HepG2 (cell line): Measurements from ENCODE around the gene MINDY1. TPM values are rescaled to one million over a fixed set of nuclear protein-coding genes. Genes with fewer than 3 reads are reported as not detected.

Experiments used
- DR1 ChIP-seq: sonication (generic); formaldehyde crosslinking; IDR thresholded peaks from 2 replicates; pipeline ENCODE4 v1.8.0; 2021; ENCODE audit warnings: mild to moderate bottlenecking, missing genetic modification reagents, inconsistent platforms
- ELF1 ChIP-seq: sonication (generic); formaldehyde crosslinking; IDR thresholded peaks from 2 replicates; pipeline ENCODE4 v1.4.0; 2020; ENCODE audit warnings: missing genetic modification reagents
- HNRNPL ChIP-seq: fragments of 200-400 bp; formaldehyde crosslinking; IDR thresholded peaks from 2 replicates; pipeline ENCODE4 v1.6.1; 2017; ENCODE audit warnings: mild to moderate bottlenecking, low read depth, low read length
- HOXA7 ChIP-seq: sonication (generic); formaldehyde crosslinking; IDR thresholded peaks from 2 replicates; pipeline ENCODE4 v1.8.1; 2022; ENCODE audit warnings: mild to moderate bottlenecking, missing genetic modification reagents, moderate library complexity
- HOXD1 ChIP-seq: sonication (generic); formaldehyde crosslinking; IDR thresholded peaks from 2 replicates; pipeline ENCODE4 v1.5.0; 2020; ENCODE audit warnings: missing genetic modification reagents
- ISL2 ChIP-seq: sonication (generic); formaldehyde crosslinking; IDR thresholded peaks from 2 replicates; pipeline ENCODE4 v1.5.0; 2020; ENCODE audit warnings: missing genetic modification reagents
- JUN ChIP-seq: sonication (generic); formaldehyde crosslinking; IDR thresholded peaks from 2 replicates; pipeline ENCODE4 v1.4.0; 2020; ENCODE audit warnings: mild to moderate bottlenecking, missing genetic modification reagents
- KDM4B ChIP-seq: sonication (generic); formaldehyde crosslinking; IDR thresholded peaks from 2 replicates; pipeline ENCODE4 v1.4.0; 2020; ENCODE audit warnings: missing genetic modification reagents
- MAFF ChIP-seq: IDR thresholded peaks from 2 replicates; pipeline ENCODE4 v1.6.1; 2011; ENCODE audit warnings: low read depth, low read length, improper control_type of control experiment
- NRL ChIP-seq: sonication (generic); formaldehyde crosslinking; IDR thresholded peaks from 2 replicates; pipeline ENCODE4 v1.5.0; 2020; ENCODE audit warnings: missing genetic modification reagents, mild to moderate bottlenecking, moderate library complexity, borderline replicate concordance
- POLR2A ChIP-seq, 2 experiments: IDR thresholded peaks; 2 replicates each; pipeline ENCODE4 v1.6.1; 2011; ENCODE audit warnings: low read depth in 2 of 2, low read length in 2 of 2, mild to moderate bottlenecking in 1 of 2, moderate library complexity in 1 of 2; ENCODE audit not compliant: insufficient read depth in 1 of 2
- PPARG ChIP-seq: conservative IDR thresholded peaks from 2 replicates; pipeline ENCODE4 v1.6.1; 2016; ENCODE audit warnings: missing biosample characterization, missing genetic modification reagents
- RFX1 ChIP-seq: fragments of 450-650 bp; IDR thresholded peaks from 2 replicates; pipeline ENCODE4 v1.6.1; 2017
- SP1 ChIP-seq, 2 experiments: fragments of 450-650 bp in 1 of 2; sonication (generic) in 1 of 2; formaldehyde crosslinking in 1 of 2; IDR thresholded peaks; 2 replicates each; pipeline versions ENCODE4 v1.4.0 to v1.6.1; 2016 to 2020; ENCODE audit warnings: missing genetic modification reagents in 1 of 2
- SRSF9 ChIP-seq: fragments of 200-400 bp; formaldehyde crosslinking; IDR thresholded peaks from 2 replicates; pipeline ENCODE4 v1.6.1; 2018; ENCODE audit warnings: borderline replicate concordance, mild to moderate bottlenecking, low read depth, low read length; ENCODE audit not compliant: insufficient read depth, poor library complexity, severe bottlenecking
- TSC22D2 ChIP-seq: sonication (generic); formaldehyde crosslinking; IDR thresholded peaks from 2 replicates; pipeline ENCODE4 v1.5.1; 2020; ENCODE audit warnings: missing genetic modification reagents, mild to moderate bottlenecking, borderline replicate concordance
- ZFP1 ChIP-seq: IDR thresholded peaks from 2 replicates; pipeline ENCODE4 v1.6.1; 2016
- ZFP62 ChIP-seq: sonication (generic); formaldehyde crosslinking; IDR thresholded peaks from 2 replicates; pipeline ENCODE4 v1.4.0; 2020; ENCODE audit warnings: missing genetic modification reagents
- ZFP90 ChIP-seq: sonication (generic); formaldehyde crosslinking; IDR thresholded peaks from 2 replicates; pipeline ENCODE4 v1.8.0; 2022; ENCODE audit warnings: missing genetic modification reagents, mild to moderate bottlenecking, inconsistent platforms, borderline replicate concordance
- ZKSCAN5 ChIP-seq: sonication (generic); formaldehyde crosslinking; IDR thresholded peaks from 2 replicates; pipeline ENCODE4 v1.5.1; 2020; ENCODE audit warnings: mild to moderate bottlenecking, missing genetic modification reagents
- ZNF232 ChIP-seq: sonication (generic); formaldehyde crosslinking; IDR thresholded peaks from 2 replicates; pipeline ENCODE4 v1.4.0; 2020; ENCODE audit warnings: missing genetic modification reagents, borderline replicate concordance
- ZNF33A ChIP-seq: sonication (generic); formaldehyde crosslinking; IDR thresholded peaks from 2 replicates; pipeline ENCODE4 v1.5.1; 2020; ENCODE audit warnings: missing genetic modification reagents, mild to moderate bottlenecking, moderate library complexity, borderline replicate concordance
- ZNF616 ChIP-seq: sonication (generic); formaldehyde crosslinking; IDR thresholded peaks from 2 replicates; pipeline ENCODE4 v1.5.0; 2020; ENCODE audit warnings: low read depth, mild to moderate bottlenecking, missing genetic modification reagents
- ZNF629 ChIP-seq: sonication (generic); formaldehyde crosslinking; conservative IDR thresholded peaks from 2 replicates; pipeline ENCODE4 v1.5.0; 2020; ENCODE audit warnings: missing genetic modification reagents
- ZNF766 ChIP-seq: sonication (generic); formaldehyde crosslinking; IDR thresholded peaks from 2 replicates; pipeline ENCODE4 v1.5.0; 2020; ENCODE audit warnings: missing genetic modification reagents, borderline replicate concordance
- ZNF780A ChIP-seq: sonication (generic); formaldehyde crosslinking; IDR thresholded peaks from 2 replicates; pipeline ENCODE4 v1.8.0; 2022; ENCODE audit warnings: mild to moderate bottlenecking, missing genetic modification reagents, moderate library complexity
- polyA plus RNA-seq, 8 experiments: library from polyadenylated mRNA; depleted of rRNA in 3 of 8; stranded (reverse) in 7 of 8; unstranded in 1 of 8; fragments of >200 nt; fragmentation: Illumina TruSeq in 4 of 8; extraction: Trizol in 4 of 8; gene quantifications; 2 replicates each; pipeline versions ENCODE4 v1.2.1 to v1.2.3, GENCODE V29; 2011 to 2016; ENCODE audit warnings: low read depth in 4 of 8, missing spikeins in 1 of 8, mixed read lengths in 1 of 8; ENCODE audit not compliant: insufficient read depth in 1 of 8
- total RNA-seq, 5 experiments: library from RNA; depleted of rRNA; stranded (reverse); fragments of >200 nt; fragmentation: Illumina TruSeq; extraction: Trizol; gene quantifications; 2 replicates each; pipeline ENCODE4 v1.2.3, GENCODE V29; 2016; ENCODE audit warnings: low read depth in 1 of 5
- TF ChIP-seq, protein P1 (sequence below): sonication (generic); formaldehyde crosslinking; conservative IDR thresholded peaks from 2 replicates; pipeline ENCODE4 v1.4.0; 2020; ENCODE audit warnings: missing genetic modification reagents
- TF ChIP-seq, protein P2 (sequence below): sonication (generic); formaldehyde crosslinking; IDR thresholded peaks from 2 replicates; pipeline ENCODE4 v1.4.0; 2020; ENCODE audit warnings: missing genetic modification reagents

MINDY1 gene
- total and polyA plus RNA-seq, 2 of the 13 experiments (the other 11 are each of a cell fraction or from before 2014, with no cell fraction given), result 11.1 to 15.0 TPM

DNA sequence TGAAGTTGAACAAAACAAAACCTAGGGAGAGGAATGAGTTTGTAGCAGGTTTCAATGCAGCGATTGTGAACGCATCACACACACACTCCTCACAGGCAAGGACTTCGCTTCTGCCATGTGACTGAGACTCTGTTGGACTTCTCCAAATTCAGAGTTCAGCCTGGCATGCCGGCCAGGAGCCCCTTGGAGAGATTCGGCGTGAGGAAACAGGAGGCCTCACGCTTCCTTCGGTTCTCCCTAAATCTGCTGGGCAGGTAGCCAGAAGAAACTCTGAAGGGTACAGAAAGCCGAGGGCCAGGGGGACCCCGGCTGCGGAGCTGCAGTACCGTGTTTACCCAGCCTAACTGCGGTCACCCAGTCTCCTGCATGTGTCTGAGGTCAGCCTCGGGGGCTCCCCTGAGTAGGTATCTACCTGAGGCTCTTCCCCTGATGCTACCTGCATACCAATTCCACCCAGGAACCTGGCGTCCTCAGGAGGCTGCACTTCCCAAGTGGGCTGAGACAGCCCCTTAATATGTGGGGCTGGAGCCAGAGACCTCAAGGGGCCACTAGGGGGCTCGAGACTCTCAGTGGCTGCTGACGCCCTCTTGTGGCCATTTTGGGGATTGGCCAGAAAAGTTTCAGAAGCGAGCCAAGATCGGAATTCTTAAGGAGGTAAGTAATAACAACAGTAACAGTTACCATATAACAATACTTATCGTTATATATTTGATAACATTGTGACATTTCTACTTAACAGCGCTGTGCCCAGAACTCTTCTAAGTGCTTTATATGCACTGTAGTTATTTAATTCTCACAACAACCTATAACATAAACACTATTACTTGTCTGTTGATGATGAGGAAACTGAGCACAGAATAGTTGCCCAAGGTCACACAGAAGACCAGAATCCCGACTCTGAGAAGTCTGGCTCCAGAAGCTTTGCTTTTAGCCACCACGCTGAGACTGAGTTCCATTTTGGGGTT lies 27.3 kb downstream of the MINDY1 start (continued):
- TF ChIP-seq ZNF232 (CRISPR knock-in tag) (no peak), TSC22D2 (CRISPR knock-in tag) (no peak), HNRNPL (no peak), DR1 (CRISPR knock-in tag) (no peak), SRSF9 (no peak), ELF1 (CRISPR knock-in tag) (0 out of 2 replicates have a peak, but pooled peaks have one; percentile 29), ZFP1 (CRISPR knock-in tag) (peak; percentile 31; the same call in 1 of the 2 replicates), KDM4B (CRISPR knock-in tag) (no peak), POLR2A (IDR thresholded peaks at IDR 0.05; ENCODE audit: insufficient read depth in 1 of 2, low read depth in 2 of 2, low read length in 2 of 2) (0 out of 4 replicates have a peak, but pooled peaks of 1 of the 2 experiments have one; percentile 26), ZNF33A (CRISPR knock-in tag) (no peak), MAFF (no peak), RFX1 (no peak), ZNF780A (CRISPR knock-in tag) (no peak), SP1 (IDR thresholded peaks at IDR 0.05) (no peak), SP1 (CRISPR knock-in tag; IDR thresholded peaks at IDR 0.05) (peak; percentile 38; the same call in 1 of the 2 replicates), NRL (CRISPR knock-in tag) (0 out of 2 replicates have a peak, but pooled peaks have one; percentile 46), ZNF616 (CRISPR knock-in tag) (no peak), HOXA7 (CRISPR knock-in tag) (no peak), HOXD1 (no peak), JUN (CRISPR knock-in tag) (no peak), ISL2 (CRISPR knock-in tag) (peak; percentile 54; the same call in 1 of the 2 replicates), ZNF629 (CRISPR knock-in tag) (no peak), ZKSCAN5 (CRISPR knock-in tag) (no peak), ZFP90 (CRISPR knock-in tag) (no peak), ZFP62 (CRISPR knock-in tag) (no peak), ZNF766 (no peak), PPARG (no peak)
- TF ChIP-seq, protein P1, sequence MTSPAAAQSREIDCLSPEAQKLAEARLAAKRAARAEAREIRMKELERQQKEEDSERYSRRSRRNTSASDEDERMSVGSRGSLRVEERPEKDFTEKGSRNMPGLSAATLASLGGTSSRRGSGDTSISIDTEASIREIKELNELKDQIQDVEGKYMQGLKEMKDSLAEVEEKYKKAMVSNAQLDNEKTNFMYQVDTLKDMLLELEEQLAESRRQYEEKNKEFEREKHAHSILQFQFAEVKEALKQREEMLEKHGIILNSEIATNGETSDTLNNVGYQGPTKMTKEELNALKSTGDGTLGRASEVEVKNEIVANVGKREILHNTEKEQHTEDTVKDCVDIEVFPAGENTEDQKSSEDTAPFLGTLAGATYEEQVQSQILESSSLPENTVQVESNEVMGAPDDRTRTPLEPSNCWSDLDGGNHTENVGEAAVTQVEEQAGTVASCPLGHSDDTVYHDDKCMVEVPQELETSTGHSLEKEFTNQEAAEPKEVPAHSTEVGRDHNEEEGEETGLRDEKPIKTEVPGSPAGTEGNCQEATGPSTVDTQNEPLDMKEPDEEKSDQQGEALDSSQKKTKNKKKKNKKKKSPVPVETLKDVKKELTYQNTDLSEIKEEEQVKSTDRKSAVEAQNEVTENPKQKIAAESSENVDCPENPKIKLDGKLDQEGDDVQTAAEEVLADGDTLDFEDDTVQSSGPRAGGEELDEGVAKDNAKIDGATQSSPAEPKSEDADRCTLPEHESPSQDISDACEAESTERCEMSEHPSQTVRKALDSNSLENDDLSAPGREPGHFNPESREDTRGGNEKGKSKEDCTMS (CRISPR knock-in tag), result 0 out of 2 replicates have a peak, but pooled peaks have one; percentile 52
- TF ChIP-seq, protein P2, sequence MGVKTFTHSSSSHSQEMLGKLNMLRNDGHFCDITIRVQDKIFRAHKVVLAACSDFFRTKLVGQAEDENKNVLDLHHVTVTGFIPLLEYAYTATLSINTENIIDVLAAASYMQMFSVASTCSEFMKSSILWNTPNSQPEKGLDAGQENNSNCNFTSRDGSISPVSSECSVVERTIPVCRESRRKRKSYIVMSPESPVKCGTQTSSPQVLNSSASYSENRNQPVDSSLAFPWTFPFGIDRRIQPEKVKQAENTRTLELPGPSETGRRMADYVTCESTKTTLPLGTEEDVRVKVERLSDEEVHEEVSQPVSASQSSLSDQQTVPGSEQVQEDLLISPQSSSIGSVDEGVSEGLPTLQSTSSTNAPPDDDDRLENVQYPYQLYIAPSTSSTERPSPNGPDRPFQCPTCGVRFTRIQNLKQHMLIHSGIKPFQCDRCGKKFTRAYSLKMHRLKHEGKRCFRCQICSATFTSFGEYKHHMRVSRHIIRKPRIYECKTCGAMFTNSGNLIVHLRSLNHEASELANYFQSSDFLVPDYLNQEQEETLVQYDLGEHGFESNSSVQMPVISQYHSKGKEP (CRISPR knock-in tag), result no peak
